C1 segment of cervical spinal cord (tissue), 14 donors: ENCODE results near the gene GPS2.

Source experiments
- DNase-seq, 14 donors: peaks; one replicate each; lab custom pipeline; 2025; lab: John Stamatoyannopoulos, UW

The GPS2 gene

GRCh38 chr17:7318121-7318860 is 3.1 kb upstream of the GPS2 start:
- DNase-seq, result no peak

DNA sequence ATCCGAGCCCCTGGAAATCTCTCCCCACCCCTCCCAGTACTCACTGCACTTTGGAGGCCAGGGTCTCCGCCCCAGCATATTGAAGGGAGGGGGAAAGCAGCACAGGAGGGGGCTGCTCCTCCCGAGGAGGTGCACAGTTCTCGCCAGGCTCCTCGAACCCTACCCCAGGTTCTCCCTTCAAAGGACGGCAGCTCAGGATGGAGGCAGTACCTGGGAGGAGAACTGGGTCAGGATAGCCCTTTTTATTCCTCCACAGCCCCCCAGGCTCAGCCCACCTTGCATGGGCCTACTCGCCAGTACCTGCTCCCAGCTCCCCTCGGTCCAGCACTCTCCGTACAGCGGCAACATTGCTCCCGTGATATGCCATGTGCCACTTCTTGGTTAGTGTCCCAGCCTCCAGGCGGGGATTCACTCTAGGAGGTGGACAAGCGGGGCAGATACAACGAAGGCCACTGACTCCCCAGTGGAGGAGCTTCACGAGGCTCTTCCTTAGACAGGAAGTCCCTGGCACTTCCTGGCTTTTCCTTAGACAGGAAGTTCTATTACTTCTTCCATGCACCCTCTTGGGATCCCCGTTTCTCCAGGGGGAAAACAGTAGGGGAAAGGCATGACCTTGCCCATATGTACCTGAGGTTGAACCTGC is 2.1 kb upstream of the GPS2 start:
- no peak for DNase-seq

- peak in 1 of 14 donors; percentile 19 for DNase-seq
Observed at GRCh38 chr17:7315570-7316235, 543 bp upstream of the GPS2 start.

DNA sequence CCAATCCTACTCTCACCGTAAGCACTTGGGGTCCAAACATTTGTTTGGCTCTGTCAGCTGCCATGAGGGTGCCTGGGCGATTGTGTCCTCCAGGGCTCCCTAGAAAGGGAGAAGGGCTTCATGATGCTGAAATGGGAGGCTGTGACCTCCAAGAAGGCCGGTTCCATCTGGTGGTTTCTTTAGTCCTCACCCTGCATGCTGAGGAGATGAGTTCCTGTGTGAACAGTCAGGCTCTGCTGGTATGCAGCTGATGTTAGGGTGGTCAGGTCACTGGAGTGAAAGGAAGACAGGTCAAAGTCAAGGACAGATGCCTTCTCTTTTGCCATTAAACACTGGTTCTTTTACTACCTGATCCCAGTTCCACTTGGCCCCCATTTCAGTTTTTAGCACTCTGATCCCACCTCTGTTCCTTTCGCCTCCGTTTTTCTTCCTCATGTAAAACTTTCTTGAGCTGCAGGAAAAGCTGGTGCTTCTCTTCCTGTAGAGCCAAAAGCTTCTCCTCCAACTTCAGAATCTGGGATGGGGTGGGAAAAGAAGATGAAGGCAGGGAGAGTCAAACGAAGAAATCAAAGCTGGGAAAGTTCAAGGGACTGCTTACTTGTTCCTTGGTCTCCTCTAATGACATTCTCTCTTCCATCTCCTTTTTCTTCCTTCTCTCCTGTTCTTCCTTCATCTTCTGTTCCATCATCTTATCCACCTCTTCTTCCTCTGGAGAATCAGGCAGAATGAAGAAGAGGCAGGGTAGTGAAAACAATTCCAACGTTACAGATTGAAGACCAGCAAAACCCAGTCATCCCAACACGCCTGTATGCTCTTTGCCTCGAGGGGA is 1.1 kb downstream of the GPS2 start:
- DNase-seq, result no peak

GRCh38 chr17:7313088-7313889 is 1.9 kb downstream of the GPS2 start:
- DNase-seq, result no peak

DNA sequence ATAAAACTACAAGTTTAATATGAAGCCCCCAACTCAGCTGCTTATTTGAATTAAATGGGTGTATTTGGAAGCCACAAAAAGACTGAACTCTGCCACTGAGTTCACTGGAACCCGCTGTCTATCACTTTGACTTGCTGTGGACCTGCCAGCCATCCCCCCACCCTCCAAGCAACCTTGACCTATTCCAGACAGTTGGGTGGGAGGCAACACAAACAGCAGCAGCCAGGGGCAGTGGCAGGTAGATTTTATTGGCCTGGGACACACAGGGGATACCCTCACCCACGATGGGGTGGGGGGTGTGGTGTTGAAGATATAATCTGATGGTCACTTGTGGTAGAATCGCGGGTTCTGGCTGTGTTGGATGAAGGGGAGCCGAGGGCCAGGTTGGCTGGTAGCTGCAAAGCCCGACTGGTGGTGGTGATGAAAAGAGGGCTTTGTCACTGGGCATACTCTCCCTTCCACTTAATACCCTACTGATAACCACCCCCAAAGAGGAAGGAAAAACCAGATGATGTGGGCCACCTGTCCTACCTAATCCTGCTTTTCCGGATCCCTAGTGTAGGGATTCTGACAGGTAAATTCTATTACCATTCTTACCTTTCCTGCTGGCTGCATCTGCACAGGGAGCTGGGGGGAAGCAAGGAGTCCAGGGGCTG is 2.6 kb downstream of the GPS2 start:
- DNase-seq, result no peak

DNA sequence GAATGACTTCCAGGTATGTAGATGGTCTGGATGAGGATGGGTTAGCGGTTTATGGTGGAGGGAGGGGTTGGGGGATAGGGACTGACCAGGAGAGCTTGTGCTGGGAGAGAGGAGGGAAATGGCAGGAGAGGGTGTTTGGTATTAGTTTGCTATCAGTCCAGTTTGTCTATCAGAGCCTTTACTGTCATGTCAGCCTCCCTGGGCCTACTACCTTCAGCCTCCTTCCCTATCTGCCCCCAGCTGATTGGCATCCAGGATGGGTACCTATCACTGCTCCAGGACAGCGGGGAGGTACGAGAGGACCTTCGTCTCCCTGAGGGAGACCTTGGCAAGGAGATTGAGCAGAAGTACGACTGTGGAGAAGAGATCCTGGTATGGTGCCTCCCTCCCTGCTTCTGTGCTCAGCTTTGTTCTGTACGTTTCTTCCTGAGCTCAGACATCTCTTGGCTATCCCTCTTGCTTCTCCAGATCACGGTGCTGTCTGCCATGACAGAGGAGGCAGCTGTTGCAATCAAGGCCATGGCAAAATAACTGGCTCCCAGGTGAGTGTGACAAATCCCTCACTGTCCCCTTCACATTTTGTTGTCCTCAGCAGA is 4.0 kb downstream of the GPS2 start:
- DNase-seq, result no peak

DNA sequence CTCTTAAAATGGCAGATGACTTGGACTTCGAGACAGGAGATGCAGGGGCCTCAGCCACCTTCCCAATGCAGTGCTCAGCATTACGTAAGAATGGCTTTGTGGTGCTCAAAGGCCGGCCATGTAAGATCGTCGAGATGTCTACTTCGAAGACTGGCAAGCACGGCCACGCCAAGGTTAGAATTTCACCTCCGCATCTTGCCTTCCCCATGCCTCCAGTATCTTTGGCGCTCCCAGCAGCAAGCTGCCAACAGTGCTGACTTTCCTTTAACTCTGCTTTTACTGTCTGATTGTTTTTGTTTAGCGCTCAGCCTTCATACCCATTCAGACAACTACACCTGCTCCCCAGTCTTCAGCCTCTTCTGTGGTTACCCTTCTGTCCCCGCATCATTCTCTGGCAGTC is 5.5 kb downstream of the GPS2 start:
- DNase-seq, result no peak

DNA sequence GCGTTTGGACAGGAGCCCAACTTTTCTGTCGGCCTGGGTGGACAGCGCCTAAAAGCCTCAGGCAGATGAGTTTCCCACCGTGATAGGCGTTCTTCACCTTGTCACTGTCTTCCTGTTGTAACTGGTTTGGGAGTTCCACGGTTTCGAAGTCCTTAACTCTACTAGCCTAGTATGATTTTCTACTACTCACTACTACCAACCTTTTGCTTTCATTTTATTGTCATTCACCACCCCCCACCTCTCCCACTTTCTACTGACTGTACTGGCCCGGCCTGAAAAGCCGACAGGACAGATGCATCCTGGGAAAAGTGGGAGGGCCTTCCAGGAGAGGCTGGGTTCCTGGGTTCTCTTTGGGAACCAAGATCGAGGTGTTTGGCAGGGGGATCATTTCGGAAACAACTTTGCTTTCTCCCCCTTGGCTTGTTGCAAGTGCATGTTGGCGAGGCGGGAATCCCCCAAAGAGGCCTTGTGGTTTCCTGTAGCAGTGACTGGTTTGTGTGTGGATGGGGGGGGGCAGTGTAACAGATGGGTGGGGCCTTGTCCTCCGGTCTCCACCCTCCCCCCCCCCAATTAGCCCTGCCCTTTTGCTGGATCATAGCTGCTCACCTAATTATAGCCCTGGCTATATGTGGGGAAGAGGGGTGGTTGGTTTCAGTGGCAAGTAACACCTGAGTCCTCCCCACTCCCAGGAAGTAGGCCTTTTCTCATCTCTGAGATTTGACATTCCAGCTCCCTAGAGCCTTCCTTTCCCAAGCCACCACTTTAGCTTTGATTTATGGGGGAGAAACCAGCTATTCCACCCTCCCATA is 6.3 kb downstream of the GPS2 start:
- DNase-seq, result peak in 10 of 14 donors; percentile 15 to 64 (median 46)

GRCh38 chr17:7307686-7308624 is 7.2 kb downstream of the GPS2 start:
- peak in 3 of 14 donors; percentile 22 to 42 (median 38) for DNase-seq

DNA sequence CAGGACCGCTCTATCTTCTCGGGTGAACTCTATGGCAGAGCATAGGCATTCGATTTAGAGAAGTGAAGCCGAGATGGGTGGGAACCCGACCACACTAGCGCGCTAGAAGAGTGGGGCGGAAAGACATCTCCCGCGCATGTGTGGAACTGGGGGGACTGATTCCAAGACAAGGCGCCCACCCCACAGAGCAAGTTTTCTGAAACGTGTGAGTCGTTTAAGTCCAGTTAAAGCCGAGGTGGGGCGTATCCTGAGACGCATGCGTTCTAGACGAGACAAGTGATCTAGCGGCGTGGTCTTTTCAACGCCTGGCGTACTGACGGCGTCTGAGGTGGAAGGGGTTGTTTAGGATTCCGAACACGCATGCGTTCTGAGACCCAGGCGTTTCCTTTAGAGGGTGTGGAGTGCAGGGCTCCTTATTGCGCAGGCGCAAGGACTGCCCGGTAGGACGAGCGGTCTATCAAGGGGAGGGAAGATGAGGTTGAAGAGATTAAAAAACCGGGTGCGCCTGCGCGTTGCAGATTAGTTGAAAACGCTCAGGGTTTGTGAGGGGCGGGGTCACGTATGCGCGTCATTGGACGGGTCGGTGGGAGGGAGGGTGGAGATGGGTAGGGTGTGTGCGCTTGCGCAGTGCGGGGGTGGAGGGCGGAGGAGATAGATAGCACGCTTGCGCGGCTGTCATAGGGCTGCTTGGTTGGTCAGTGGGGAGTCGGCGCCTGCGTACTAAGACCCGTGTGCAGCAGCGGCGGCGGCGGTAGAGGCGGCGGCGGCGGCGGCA is 8.1 kb downstream of the GPS2 start, which contains the start of gene EIF5A:
TSS of gene EIF5A (plus strand) at position 718 of the 775 bp plus-strand sequence. CDS start 2,008 bp downstream, outside the sequence.
- DNase-seq, result peak; percentile 94 to 100 (median 99)

DNA sequence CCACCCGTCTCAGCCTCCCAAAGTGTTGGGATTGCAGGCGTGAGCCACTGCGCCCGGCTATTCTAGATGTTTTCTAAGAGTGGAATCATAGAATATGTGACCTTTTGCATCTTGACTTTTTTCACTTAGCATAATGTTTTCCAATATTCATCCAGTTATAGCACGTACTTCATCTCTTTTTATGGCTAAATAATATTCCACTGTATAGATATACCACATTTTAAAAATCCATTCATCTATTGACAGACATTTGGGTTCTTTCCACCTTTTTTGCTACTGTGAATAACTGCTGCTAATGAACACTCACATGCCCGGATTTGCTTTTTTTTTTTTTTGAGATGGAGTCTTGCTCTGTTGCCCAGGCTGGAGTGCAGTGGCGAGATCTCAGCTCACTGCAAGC is 11.0 kb downstream of the GPS2 start:
- no peak for DNase-seq

GRCh38 chr17:7296189-7296861 is 18.8 kb downstream of the GPS2 start:
- peak in 13 of 14 donors; percentile 20 to 85 (median 54) for DNase-seq

GRCh38 chr17:7295230-7296180 is 19.7 kb downstream of the GPS2 start:
- DNase-seq, result no peak

DNA sequence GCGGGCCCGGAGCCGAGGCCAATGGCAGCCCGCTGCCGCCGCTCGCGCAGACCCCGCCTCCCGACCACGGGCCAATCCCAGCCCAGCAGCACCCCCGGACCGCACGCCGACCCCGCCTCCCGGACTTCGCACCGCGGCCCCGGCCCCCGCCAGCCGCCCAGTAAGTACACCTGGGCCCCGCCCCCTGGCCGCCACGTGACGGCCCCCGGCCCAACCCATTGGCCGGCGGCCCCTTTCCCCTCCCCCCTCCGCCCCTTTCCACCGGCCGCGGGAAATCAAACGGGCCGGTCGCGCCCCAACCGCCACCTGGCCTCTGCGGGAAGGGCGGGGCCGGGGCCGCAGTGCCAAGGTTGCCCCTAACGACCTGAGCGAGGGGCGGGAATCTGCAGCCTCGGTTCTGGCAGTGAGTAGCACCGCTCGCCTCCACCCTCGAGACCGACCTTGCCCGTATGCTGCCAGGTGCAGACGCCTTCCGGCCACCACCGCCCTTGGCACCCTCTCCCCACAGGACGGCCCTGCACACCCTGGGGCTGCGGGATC is 20.5 kb downstream of the GPS2 start, which contains the start of gene YBX2:
TSS of gene YBX2 (minus strand) at position 26 of the 540 bp plus-strand sequence. CDS start 139 bp downstream, outside the sequence.
- peak in 1 of 14 donors; percentile 12 for DNase-seq
